K562 (cell line): Measurements from ENCODE around the gene HAP1. TPM values are rescaled to one million over a fixed set of nuclear protein-coding genes. Genes with fewer than 3 reads are reported as not detected.
A peak's percentile ranks its signal among the peaks of the same experiment; 100 is the strongest.

ENCODE experiments used
- ATAC-seq: fragments of 200-7000 bp; cut with Tn5 transposase; 3 replicates; pipeline ENCODE4 v1.9.1; 2020; ENCODE audit warnings: moderate library complexity
- BruUV-seq: library from RNA; stranded (reverse); fragments of 400-500 nt; replicated peaks from 2 replicates; lab custom pipeline; 2021; lab: Mats Ljungman, UMichigan
- CTCF ChIA-PET: fragments of 300-600 bp; formaldehyde crosslinking; extraction: SDS; loops from one replicate; lab custom pipeline; 2021; ENCODE audit warnings: low intra/inter-chr PET ratio; lab: Yijun Ruan, JAX
- POLR2A ChIA-PET: fragments of 300-600, 350-650 bp; sonication (Branson Sonifier 250); formaldehyde crosslinking; extraction: SDS; loops from one replicate; lab custom pipeline; 2021; ENCODE audit warnings: antibody characterized with exemption, inconsistent platforms; lab: Yijun Ruan, JAX
- DNase-seq, 4 experiments: peaks; one replicate each; pipeline versions ENCODE4 v3.0.0 to v3.0.0-alpha.2; 2011 to 2018; ENCODE audit warnings: low spot score in 3 of 4, mixed read lengths in 3 of 4; ENCODE audit errors: extremely low read depth in 1 of 4
- FAIRE-seq: peaks from 2 replicates; lab custom pipeline; 2011; peaks lifted over from hg19 to GRCh38; lab: Jason Lieb, UNC
- H2AFZ ChIP-seq: 2 replicates; pipeline ENCODE4 v1.6.0; 2011; ENCODE audit warnings: low read depth, low read length, control low read depth, inconsistent platforms
- H3K27ac ChIP-seq: fragments of 200-600 bp; 3 replicates; pipeline ENCODE4 v1.8.0; 2011; ENCODE audit warnings: low read depth, mild to moderate bottlenecking, control low read depth, inconsistent platforms, low read length, moderate library complexity, mixed read lengths; ENCODE audit errors: extremely low read depth
- H3K27me3 ChIP-seq, 2 experiments: fragments of 300-600 bp in 1 of 2; 2 replicates in 1 of 2; 3 replicates in 1 of 2; pipeline versions ENCODE4 v1.6.0 to v1.8.0; 2011; ENCODE audit warnings: inconsistent platforms in 2 of 2, low read length in 2 of 2, mild to moderate bottlenecking in 1 of 2, mixed read lengths in 1 of 2, moderate library complexity in 1 of 2; ENCODE audit not compliant: control insufficient read depth in 2 of 2, insufficient read depth in 2 of 2
- H3K36me3 ChIP-seq: fragments of 300-600 bp; 3 replicates; pipeline ENCODE4 v1.8.0; 2011; ENCODE audit warnings: mild to moderate bottlenecking, low read length, inconsistent platforms; ENCODE audit not compliant: control insufficient read depth, insufficient read depth
- H3K4me1 ChIP-seq, 2 experiments: fragments of 200-600 bp in 1 of 2; replicated peaks in 1 of 2; 2 replicates in 1 of 2; 3 replicates in 1 of 2; pipeline versions ENCODE4 v1.5.1 to v1.8.0; 2011; ENCODE audit warnings: inconsistent platforms in 2 of 2, low read length in 2 of 2, mild to moderate bottlenecking in 1 of 2, mixed read lengths in 1 of 2, moderate library complexity in 1 of 2; ENCODE audit not compliant: control insufficient read depth in 2 of 2, insufficient read depth in 2 of 2
- H3K4me2 ChIP-seq: 2 replicates; pipeline ENCODE4 v1.6.1; 2011; ENCODE audit warnings: low read length, control low read depth, inconsistent platforms, mixed read lengths; ENCODE audit not compliant: insufficient read depth
- H3K4me3 ChIP-seq: fragments of 200-600 bp; sonication (generic), shearing (Covaris generic); 2 replicates; pipeline ENCODE4 v1.5.1; 2016; ENCODE audit warnings: control low read depth, inconsistent platforms
- H3K79me2 ChIP-seq: fragments of 200-600 bp; 3 replicates; pipeline ENCODE4 v1.8.0; 2011; ENCODE audit warnings: low read length, inconsistent platforms; ENCODE audit not compliant: control insufficient read depth, insufficient read depth
- H3K9ac ChIP-seq, 2 experiments: 2 replicates each; pipeline versions ENCODE4 v1.6.0 to v1.6.1; 2011; ENCODE audit warnings: low read depth in 2 of 2, low read length in 2 of 2, control low read depth in 1 of 2, inconsistent platforms in 1 of 2, mild to moderate bottlenecking in 1 of 2, mixed read lengths in 1 of 2; ENCODE audit not compliant: insufficient read depth in 1 of 2
- H3K9me1 ChIP-seq: one replicate; pipeline ENCODE4 v1.6.0; 2011; ENCODE audit warnings: inconsistent platforms, mild to moderate bottlenecking, low read length, moderate library complexity; ENCODE audit not compliant: control insufficient read depth, insufficient read depth
- H3K9me3 ChIP-seq: replicated peaks from 2 replicates; pipeline ENCODE4 v1.5.1; 2011; ENCODE audit warnings: low read depth, low read length, inconsistent platforms; ENCODE audit not compliant: control insufficient read depth, insufficient read depth
- H4K20me1 ChIP-seq: replicated peaks from 2 replicates; pipeline ENCODE4 v1.6.1; 2011; ENCODE audit warnings: low read length, inconsistent platforms, mixed read lengths; ENCODE audit not compliant: control insufficient read depth, insufficient read depth
- EHMT2 ChIP-seq: fragments of 450-650 bp; IDR thresholded peaks from 2 replicates; pipeline ENCODE4 v1.6.1; 2018; ENCODE audit warnings: antibody characterized with exemption
- HNRNPL ChIP-seq: fragments of 200-400 bp; formaldehyde crosslinking; IDR thresholded peaks from 2 replicates; pipeline ENCODE4 v1.6.1; 2017; ENCODE audit warnings: low read depth, mild to moderate bottlenecking, low read length
- MAFG ChIP-seq: fragments of 450-650 bp; conservative IDR thresholded peaks from 2 replicates; pipeline ENCODE4 v1.6.1; 2016; ENCODE audit warnings: missing genetic modification characterization, missing compliant biosample characterization
- MIER1 ChIP-seq: fragments of 450-650 bp; IDR thresholded peaks from 2 replicates; pipeline ENCODE4 v1.6.1; 2016; ENCODE audit warnings: antibody characterized with exemption, mild to moderate bottlenecking, low read depth
- SIN3A ChIP-seq, 2 experiments: fragments of 150-350 bp in 1 of 2; IDR thresholded peaks; 2 replicates each; pipeline ENCODE4 v1.6.1; 2011 to 2016; ENCODE audit warnings: borderline replicate concordance in 2 of 2, low read depth in 2 of 2, low read length in 2 of 2, mild to moderate bottlenecking in 2 of 2, moderate library complexity in 2 of 2; ENCODE audit not compliant: control insufficient read depth in 1 of 2
- SNRNP70 ChIP-seq: fragments of 200-400 bp; formaldehyde crosslinking; optimal IDR thresholded peaks from 2 replicates; pipeline ENCODE3; 2017; ENCODE audit warnings: low read depth, low read length
- THRAP3 ChIP-seq: fragments of 450-650 bp; IDR thresholded peaks from 2 replicates; pipeline ENCODE4 v1.6.1; 2016; ENCODE audit warnings: mild to moderate bottlenecking, inconsistent platforms, borderline replicate concordance
- TSC22D4 ChIP-seq: fragments of 450-650 bp; IDR thresholded peaks from 2 replicates; pipeline ENCODE4 v1.6.1; 2016; ENCODE audit warnings: missing genetic modification characterization, missing biosample characterization, control low read depth
- ZNF165 ChIP-seq: fragments of 250-450 bp; sonication (Bioruptor Pico); IDR thresholded peaks from 2 replicates; pipeline ENCODE4 v1.4.0; 2020; ENCODE audit warnings: borderline replicate concordance
- ZNF766 ChIP-seq: fragments of 200-800 bp; sonication (Bioruptor generic); conservative IDR thresholded peaks from 2 replicates; pipeline ENCODE4 v1.6.1; 2016; ENCODE audit warnings: missing genetic modification characterization, missing compliant biosample characterization
- WGBS: fragments of 100-300 bp; shearing (Covaris generic); methylation state at CpG from one replicate; pipeline ENCODE4 v1.1.6; 2016; ENCODE audit warnings: low coverage, mixed read lengths; ENCODE audit not compliant: insufficient coverage; ENCODE audit errors: missing lambda C conversion rate; 5-methylcytosine and 5-hydroxymethylcytosine counted together
- in situ Hi-C: fragments of 300-500 bp; cut with MboI; formaldehyde crosslinking; loops from 4 replicates; pipeline ENCODE4 v1.15.0; 2018; ENCODE audit warnings: inconsistent platforms, mixed read lengths
- intact Hi-C: fragments of 100-400 bp; cut with micrococcal nuclease; formaldehyde crosslinking; loops from 2 replicates; pipeline ENCODE4 v1.14.2; 2022
- polyA plus RNA-seq, 8 experiments: library from polyadenylated mRNA; depleted of rRNA in 4 of 8; stranded (reverse) in 5 of 8; unstranded in 3 of 8; fragments of >200 nt; fragmentation: Nextera tagmentation in 2 of 8; fragmentation: Illumina TruSeq in 1 of 8; extraction: Ambion mirVana in 2 of 8; extraction: Trizol in 1 of 8; gene quantifications; 2 replicates each; pipeline versions ENCODE4 v1.2.1 to v1.2.3, GENCODE V29; 2011 to 2014; ENCODE audit warnings: inconsistent platforms in 1 of 8, missing spikeins in 1 of 8
- total RNA-seq, 7 experiments: library from RNA; depleted of rRNA in 6 of 7; stranded (reverse); fragments of >200 nt in 6 of 7; fragmentation: Illumina TruSeq in 2 of 7; extraction: Trizol in 2 of 7; gene quantifications; 2 replicates each; pipeline versions ENCODE4 v1.2.1 to v1.2.3, GENCODE V29; 2011 to 2021; ENCODE audit warnings: low replicate concordance in 1 of 7
- TF ChIP-seq, protein P1 (sequence below): IDR thresholded peaks from 2 replicates; pipeline ENCODE4 v1.6.1; 2012; ENCODE audit warnings: low read depth, low read length, improper control_type of control experiment, borderline replicate concordance
- TF ChIP-seq, protein P2 (sequence below): sonication (generic); formaldehyde crosslinking; IDR thresholded peaks from 2 replicates; pipeline ENCODE4 v1.8.1; 2023; ENCODE audit warnings: mild to moderate bottlenecking, missing genetic modification reagents
- TF ChIP-seq, protein P3 (sequence below): sonication (generic); formaldehyde crosslinking; IDR thresholded peaks from 2 replicates; pipeline ENCODE4 v1.8.0; 2022; ENCODE audit warnings: missing genetic modification reagents, mild to moderate bottlenecking, moderate library complexity, borderline replicate concordance

HAP1 gene
- total and polyA plus RNA-seq, 9 of the 15 experiments (the other 6 are each of a cell fraction or from before 2014, with no cell fraction given) = under 0.01 to 0.09 (median 0.04) TPM; not detected in 6

DNA sequence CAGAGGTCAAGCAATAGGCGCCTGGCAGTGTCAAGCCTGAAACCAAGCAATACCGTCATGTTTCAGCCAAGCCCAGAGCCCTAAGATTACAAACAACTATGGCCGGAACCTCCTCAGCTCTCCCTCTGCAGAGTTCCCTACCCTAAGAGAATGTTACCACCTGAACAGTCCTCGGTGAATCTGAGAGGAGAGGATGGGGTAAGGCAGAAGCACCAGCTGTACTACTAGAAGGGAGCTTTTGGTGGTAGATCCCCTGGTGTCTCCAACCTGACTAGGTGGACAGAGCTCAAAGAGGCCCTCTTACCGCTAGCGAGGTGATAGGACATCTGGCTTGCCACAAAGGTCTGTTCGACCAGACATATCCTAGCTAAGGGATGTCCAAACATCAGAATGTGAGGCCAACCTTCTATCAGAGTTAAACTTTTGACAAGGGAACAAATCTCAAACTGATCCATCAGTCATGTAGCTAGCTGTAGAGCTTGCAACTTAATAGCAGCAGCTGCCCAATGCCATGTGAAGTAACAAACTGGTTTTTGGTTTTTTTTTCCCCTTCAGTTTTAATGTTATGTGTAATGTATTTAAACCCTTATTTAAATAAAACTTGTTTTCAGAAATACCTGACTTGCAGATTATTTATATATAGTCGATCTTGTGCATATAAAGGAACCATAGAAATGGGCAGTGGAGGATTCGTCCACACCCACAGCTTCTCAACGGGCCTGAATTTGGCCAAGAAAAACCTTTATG lies 43.2 kb downstream of the HAP1 start:
- no TSS peak for BruUV-seq
- Histone ChIP-seq H3K9me3 (no peaks in the 10 kb centered on the region), H2AFZ (no peak overlapping the region), H3K27ac (peak overlapping the region; percentile 92; the same call in 2 of the 3 replicates), H3K9me1 (no peaks in the 10 kb centered on the region), H3K9ac (peak overlapping the region; percentile 74 to 91; a peak in 1 of 4 replicates), H3K27me3 (no peaks in the 10 kb centered on the region), H3K36me3 (peaks cover 53% of the 10 kb centered on the region), H3K79me2 (peaks cover 34% of the 10 kb centered on the region), H3K4me3 (no peak overlapping the region; the same call in 1 of the 2 replicates), H3K4me1 (peaks cover 11 to 24% of the 10 kb centered on the region in 2 experiments; a peak in 4 of 5 replicates), H3K4me2 (peak overlapping the region; percentile 99), H4K20me1 (peaks cover 15% of the 10 kb centered on the region)
- no peak for FAIRE-seq
- ATAC-seq = no peak
- no peak for DNase-seq
- 83% methylated on average over 10 of the region's 10 CpGs for WGBS
- POLR2A ChIA-PET = interaction anchor here (0.6 to 7.4 kb wide), 35 partner anchors 12 to 1328 kb away, joined by 3 to 406 read pairs (median 4); partner anchors contain the start of genes DNAJC7, JUP, KRT19 and ODAD4
- intact Hi-C loops (no loop called here), in situ Hi-C loops (no loop called here)
- CTCF ChIA-PET = interaction anchor here (0.7 kb wide), 1 partner anchor 29 kb away, joined by 3 read pairs; no protein-coding TSS in a partner anchor
- no peak for TF ChIP-seq EHMT2
- no peak for TF ChIP-seq TSC22D4 (tag)
- TF ChIP-seq, protein P1, sequence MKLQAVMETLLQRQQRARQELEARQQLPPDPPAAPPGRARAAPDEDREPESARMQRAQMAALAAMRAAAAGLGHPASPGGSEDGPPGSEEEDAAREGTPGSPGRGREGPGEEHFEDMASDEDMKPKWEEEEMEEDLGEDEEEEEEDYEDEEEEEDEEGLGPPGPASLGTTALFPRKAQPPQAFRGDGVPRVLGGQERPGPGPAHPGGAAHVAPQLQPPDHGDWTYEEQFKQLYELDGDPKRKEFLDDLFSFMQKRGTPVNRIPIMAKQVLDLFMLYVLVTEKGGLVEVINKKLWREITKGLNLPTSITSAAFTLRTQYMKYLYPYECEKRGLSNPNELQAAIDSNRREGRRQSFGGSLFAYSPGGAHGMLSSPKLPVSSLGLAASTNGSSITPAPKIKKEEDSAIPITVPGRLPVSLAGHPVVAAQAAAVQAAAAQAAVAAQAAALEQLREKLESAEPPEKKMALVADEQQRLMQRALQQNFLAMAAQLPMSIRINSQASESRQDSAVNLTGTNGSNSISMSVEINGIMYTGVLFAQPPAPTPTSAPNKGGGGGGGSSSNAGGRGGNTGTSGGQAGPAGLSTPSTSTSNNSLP = no peak
- TF ChIP-seq, protein P2, sequence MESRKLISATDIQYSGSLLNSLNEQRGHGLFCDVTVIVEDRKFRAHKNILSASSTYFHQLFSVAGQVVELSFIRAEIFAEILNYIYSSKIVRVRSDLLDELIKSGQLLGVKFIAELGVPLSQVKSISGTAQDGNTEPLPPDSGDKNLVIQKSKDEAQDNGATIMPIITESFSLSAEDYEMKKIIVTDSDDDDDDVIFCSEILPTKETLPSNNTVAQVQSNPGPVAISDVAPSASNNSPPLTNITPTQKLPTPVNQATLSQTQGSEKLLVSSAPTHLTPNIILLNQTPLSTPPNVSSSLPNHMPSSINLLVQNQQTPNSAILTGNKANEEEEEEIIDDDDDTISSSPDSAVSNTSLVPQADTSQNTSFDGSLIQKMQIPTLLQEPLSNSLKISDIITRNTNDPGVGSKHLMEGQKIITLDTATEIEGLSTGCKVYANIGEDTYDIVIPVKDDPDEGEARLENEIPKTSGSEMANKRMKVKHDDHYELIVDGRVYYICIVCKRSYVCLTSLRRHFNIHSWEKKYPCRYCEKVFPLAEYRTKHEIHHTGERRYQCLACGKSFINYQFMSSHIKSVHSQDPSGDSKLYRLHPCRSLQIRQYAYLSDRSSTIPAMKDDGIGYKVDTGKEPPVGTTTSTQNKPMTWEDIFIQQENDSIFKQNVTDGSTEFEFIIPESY (CRISPR knock-in tag) = peak; percentile 55
- TF ChIP-seq MAFG (tag) = 0 out of 2 replicates have a peak, but pooled peaks have one; percentile 28
- TF ChIP-seq ZNF766 (CRISPR knock-in tag) = no peak
- no peak for TF ChIP-seq SIN3A (IDR thresholded peaks at IDR 0.05; ENCODE audit: borderline replicate concordance in 2 of 2, control insufficient read depth in 1 of 2, low read depth in 2 of 2, low read length in 2 of 2)
- peak; percentile 51; the same call in 1 of the 2 replicates for TF ChIP-seq HNRNPL
- no peak for TF ChIP-seq SNRNP70
- TF ChIP-seq, protein P3, sequence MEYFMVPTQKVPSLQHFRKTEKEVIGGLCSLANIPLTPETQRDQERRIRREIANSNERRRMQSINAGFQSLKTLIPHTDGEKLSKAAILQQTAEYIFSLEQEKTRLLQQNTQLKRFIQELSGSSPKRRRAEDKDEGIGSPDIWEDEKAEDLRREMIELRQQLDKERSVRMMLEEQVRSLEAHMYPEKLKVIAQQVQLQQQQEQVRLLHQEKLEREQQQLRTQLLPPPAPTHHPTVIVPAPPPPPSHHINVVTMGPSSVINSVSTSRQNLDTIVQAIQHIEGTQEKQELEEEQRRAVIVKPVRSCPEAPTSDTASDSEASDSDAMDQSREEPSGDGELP (CRISPR knock-in tag) = peak; percentile 26; the same call in 1 of the 2 replicates
- TF ChIP-seq THRAP3 = peak; percentile 48; the same call in 1 of the 2 replicates
- TF ChIP-seq ZNF165 (CRISPR knock-in tag) = no peak
- no peak for TF ChIP-seq MIER1
